Prostate gland (tissue), 2 donors: Measurements from ENCODE around the gene RAI1.

Source experiments
- POLR2A ChIP-seq: fragments of 450-650 bp; IDR thresholded peaks from one replicate; pipeline ENCODE4 v1.6.1; 2016; ENCODE audit warnings: antibody characterized with exemption, mild to moderate bottlenecking
- TF ChIP-seq, protein P1 (sequence below), 4 experiments: fragments of 200-600 bp in 2 of 4; fragments of 450-650 bp in 2 of 4; sonication (generic) in 2 of 4; IDR thresholded peaks; 1 replicate in 3 of 4; 2 replicates in 1 of 4; pipeline ENCODE4 v1.5.1; 2016 to 2019; ENCODE audit warnings: antibody characterized with exemption in 4 of 4, mild to moderate bottlenecking in 2 of 4, moderate library complexity in 2 of 4

DNA sequence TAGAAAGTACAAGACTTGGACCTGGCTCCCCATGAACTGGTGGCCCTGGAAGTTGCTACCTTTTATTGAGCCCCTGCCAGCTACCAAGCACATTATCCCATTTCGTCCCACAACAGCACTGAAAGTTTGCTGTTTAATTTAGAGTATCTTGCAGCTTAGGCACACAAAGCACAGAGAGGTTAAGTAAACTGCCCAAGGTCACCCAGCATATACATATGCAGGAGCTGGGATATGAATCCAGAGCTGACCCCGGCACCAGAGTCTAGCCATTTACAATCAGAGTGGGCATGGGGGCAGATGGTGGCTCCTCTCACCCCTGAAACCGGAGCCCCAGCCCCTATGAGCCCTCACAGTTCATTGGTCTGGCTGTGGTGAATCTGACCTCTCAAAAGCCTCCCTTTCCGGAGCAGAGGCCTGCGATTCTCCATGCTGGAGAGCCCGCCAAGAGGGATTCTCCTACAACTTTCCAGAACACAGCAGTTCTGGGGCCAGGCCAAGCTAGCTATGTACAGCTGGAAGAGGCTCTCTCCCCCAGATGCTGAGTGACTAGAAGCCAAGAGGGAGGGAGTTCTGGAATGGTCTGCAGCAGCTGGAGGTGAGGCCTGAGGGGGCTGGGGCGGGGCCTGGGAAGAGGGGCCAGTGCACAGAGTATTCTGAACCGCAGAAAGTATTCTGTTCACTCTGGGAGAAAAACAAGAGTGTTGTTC lies 97.2 kb downstream of the RAI1 start:
- TF ChIP-seq, protein P1, sequence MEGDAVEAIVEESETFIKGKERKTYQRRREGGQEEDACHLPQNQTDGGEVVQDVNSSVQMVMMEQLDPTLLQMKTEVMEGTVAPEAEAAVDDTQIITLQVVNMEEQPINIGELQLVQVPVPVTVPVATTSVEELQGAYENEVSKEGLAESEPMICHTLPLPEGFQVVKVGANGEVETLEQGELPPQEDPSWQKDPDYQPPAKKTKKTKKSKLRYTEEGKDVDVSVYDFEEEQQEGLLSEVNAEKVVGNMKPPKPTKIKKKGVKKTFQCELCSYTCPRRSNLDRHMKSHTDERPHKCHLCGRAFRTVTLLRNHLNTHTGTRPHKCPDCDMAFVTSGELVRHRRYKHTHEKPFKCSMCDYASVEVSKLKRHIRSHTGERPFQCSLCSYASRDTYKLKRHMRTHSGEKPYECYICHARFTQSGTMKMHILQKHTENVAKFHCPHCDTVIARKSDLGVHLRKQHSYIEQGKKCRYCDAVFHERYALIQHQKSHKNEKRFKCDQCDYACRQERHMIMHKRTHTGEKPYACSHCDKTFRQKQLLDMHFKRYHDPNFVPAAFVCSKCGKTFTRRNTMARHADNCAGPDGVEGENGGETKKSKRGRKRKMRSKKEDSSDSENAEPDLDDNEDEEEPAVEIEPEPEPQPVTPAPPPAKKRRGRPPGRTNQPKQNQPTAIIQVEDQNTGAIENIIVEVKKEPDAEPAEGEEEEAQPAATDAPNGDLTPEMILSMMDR (IDR thresholded peaks at IDR 0.05), result no peak
- TF ChIP-seq POLR2A, result no peak
